ENCODE measurements around the gene B3GNT9.
"Not testable (repeated sequence)": the region's sequence is repeated elsewhere in the genome, so short reads cannot be mapped to it uniquely, and the experiment has no call there.

B3GNT9 gene

GRCh38 chr16:67137605-67138004, 13.2 kb downstream of the B3GNT9 start:
- no peak for DNase-seq (ENCODE audit: low read depth, low spot score)
- no peak overlapping the region for H3K4me3 ChIP-seq (ENCODE audit: low read depth, low read length)
- no peak for TF ChIP-seq CTCF (IDR thresholded peaks at IDR 0.05; ENCODE audit: low read depth, low read length)
- in situ Hi-C loops (cut with HindIII; ENCODE audit: low sequenced_read_pairs) = no loop called here

GRCh38 chr16:67129422-67129821, 21.4 kb downstream of the B3GNT9 start:
- in situ Hi-C loops (cut with HindIII; ENCODE audit: low sequenced_read_pairs) = no loop called here
- H3K4me3 ChIP-seq (ENCODE audit: low read depth, low read length) = no peak overlapping the region
- TF ChIP-seq CTCF (IDR thresholded peaks at IDR 0.05; ENCODE audit: low read depth, low read length) = no peak
- no peak for DNase-seq (ENCODE audit: low read depth, low spot score)

- in situ Hi-C loops (cut with HindIII; ENCODE audit: low sequenced_read_pairs) = no loop called here
- no peak for TF ChIP-seq CTCF (IDR thresholded peaks at IDR 0.05; ENCODE audit: low read depth, low read length)
- H3K4me3 ChIP-seq (ENCODE audit: low read depth, low read length) = no peak overlapping the region
- no peak for DNase-seq (ENCODE audit: low read depth, low spot score)
Observed at GRCh38 chr16:67128887-67129286, 21.9 kb downstream of the B3GNT9 start.

- H3K4me3 ChIP-seq (ENCODE audit: low read depth, low read length) = no peak overlapping the region
- in situ Hi-C loops (cut with HindIII; ENCODE audit: low sequenced_read_pairs) = no loop called here
- no peak for TF ChIP-seq CTCF (IDR thresholded peaks at IDR 0.05; ENCODE audit: low read depth, low read length)
- DNase-seq (ENCODE audit: low read depth, low spot score) = no peak
Observed at GRCh38 chr16:67128417-67128816, 22.4 kb downstream of the B3GNT9 start.

- in situ Hi-C loops (cut with HindIII; ENCODE audit: low sequenced_read_pairs); H3K4me3 ChIP-seq (ENCODE audit: low read depth, low read length); DNase-seq (ENCODE audit: low read depth, low spot score): not testable (repeated sequence)
Observed at GRCh38 chr16:67122799-67123198, 28.0 kb downstream of the B3GNT9 start.

- no peak for DNase-seq (ENCODE audit: low read depth, low spot score)
- TF ChIP-seq CTCF (IDR thresholded peaks at IDR 0.05; ENCODE audit: low read depth, low read length) = no peak
- in situ Hi-C loops (cut with HindIII; ENCODE audit: low sequenced_read_pairs) = no loop called here
- no peak overlapping the region for H3K4me3 ChIP-seq (ENCODE audit: low read depth, low read length)
Observed at GRCh38 chr16:67120025-67120424, 30.8 kb downstream of the B3GNT9 start.

- in situ Hi-C loops (cut with HindIII; ENCODE audit: low sequenced_read_pairs) = no loop called here
- H3K4me3 ChIP-seq (ENCODE audit: low read depth, low read length) = no peak overlapping the region
- no peak for DNase-seq (ENCODE audit: low read depth, low spot score)
- TF ChIP-seq CTCF (IDR thresholded peaks at IDR 0.05; ENCODE audit: low read depth, low read length) = no peak
Observed at GRCh38 chr16:67117716-67118115, 33.1 kb downstream of the B3GNT9 start.
